DMS153 (cell line): ENCODE data around the gene KRTAP8-1.

Source experiments
- DNase-seq: peaks from one replicate; lab custom pipeline; 2025; lab: John Stamatoyannopoulos, UW

KRTAP8-1 gene, protein sequence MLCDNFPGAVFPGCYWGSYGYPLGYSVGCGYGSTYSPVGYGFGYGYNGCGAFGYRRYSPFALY

DNA sequence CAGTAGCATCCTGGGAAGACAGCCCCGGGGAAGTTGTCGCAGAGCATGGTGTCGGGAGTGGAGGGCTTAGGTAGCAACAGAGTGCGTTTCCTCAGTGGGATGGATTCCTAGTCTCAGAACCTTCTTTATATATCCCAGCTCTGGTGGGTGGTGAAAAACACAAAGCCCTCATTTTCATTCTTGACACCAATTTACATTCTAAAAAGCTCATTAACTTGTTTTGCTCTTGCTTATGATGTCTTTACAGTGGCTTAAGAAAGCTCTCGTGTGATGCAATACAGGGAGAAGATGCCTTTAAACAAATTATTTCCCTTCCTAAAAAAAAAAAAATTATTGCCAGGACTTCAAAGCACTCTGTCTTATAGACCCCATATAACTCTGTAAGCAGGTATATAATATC is at the start of gene KRTAP8-1:
TSS of gene KRTAP8-1 (minus strand) at position 101 of the 400 bp plus-strand sequence. CDS start at position 47, 54 bp downstream.
- no peak for DNase-seq

GRCh38 chr21:30847627-30848500 is 34.8 kb upstream of the KRTAP8-1 start:
- no peak for DNase-seq

GRCh38 chr21:30842990-30843389 is 29.9 kb upstream of the KRTAP8-1 start:
- no peak for DNase-seq

DNA sequence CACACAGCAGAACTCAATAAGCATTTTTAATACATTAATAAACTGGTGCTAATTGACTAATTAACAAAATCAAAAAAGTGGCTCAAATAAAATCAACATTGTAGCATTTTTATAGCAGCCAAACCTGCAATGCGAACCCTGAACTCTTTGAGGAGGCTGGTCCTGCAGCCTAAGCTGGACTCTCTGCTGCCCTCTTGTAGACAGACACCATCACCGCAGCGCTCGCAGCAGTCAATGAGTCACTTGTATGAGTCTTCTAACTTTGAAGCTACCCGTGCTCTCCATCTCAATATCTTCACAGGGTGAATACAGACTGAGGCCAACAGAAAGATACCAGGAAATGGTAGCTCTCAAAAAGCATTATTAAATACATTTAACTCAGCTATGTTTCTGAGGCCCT is 26.2 kb upstream of the KRTAP8-1 start:
- no peak for DNase-seq

GRCh38 chr21:30838536-30838935 is 25.5 kb upstream of the KRTAP8-1 start:
- DNase-seq = no peak

- DNase-seq = no peak
Observed at GRCh38 chr21:30831194-30831765, 18.2 kb upstream of the KRTAP8-1 start.

GRCh38 chr21:30829659-30830058 is 16.6 kb upstream of the KRTAP8-1 start, which contains the start of gene KRTAP7-1:
Gene KRTAP7-1, minus strand, starts transcription at chr21:30829759. Its CDS starts 61 bp downstream, at chr21:30829698.
- no peak for DNase-seq

DNA sequence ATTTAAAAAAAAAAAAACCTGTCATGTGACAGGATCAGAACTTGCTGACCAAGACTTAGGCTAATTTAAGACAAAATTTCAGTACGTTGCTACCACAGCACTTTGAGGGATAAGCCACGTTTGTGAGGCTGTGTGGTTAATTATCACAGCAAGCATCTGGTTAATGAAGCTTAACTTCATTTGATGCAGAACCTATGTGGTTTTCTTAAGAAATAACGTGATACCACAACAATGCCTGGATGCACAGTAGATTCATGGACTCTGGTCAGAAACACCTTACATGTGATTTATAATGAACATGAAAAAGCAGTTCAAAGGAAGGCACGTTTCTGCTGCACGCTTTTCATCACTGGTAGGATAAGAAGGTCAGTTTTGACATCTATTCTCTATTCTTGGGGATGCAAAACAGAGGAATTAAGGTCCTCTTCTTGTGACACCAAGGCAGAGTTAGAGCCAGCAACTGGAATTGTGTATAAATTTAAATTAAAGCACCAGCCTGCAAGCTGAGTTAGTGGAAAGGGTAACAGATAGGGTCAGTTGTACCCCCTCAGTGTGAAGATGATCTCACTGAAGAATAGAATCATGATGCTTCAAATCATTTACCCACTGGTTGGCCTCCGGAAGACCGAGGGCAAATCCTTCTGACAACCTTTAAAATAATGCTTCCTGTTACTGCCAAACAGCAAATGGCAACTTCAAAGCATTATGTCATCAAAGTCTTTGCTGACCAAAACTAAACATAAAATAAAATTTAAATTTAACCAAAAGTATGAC is 6.0 kb upstream of the KRTAP8-1 start:
- no peak for DNase-seq

DNA sequence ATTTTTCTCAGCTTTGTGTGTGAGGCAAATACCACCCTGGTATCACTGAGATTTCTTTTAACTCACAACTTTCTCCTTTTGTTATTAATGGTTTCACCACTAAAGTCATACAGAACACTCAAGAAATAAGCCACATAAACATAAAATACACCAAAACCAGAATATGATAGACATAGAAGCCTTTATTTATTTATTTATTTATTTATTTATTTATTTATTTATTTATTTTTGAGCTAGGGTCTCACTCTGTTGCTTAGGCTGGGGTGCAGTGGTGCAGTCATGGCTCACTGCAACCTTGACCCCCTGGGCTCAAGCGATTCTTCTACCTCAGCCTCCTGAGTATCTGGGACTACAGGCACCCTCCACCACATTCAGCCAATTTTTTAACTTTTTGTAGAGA is 12.5 kb downstream of the KRTAP8-1 start:
- DNase-seq = no peak

DNA sequence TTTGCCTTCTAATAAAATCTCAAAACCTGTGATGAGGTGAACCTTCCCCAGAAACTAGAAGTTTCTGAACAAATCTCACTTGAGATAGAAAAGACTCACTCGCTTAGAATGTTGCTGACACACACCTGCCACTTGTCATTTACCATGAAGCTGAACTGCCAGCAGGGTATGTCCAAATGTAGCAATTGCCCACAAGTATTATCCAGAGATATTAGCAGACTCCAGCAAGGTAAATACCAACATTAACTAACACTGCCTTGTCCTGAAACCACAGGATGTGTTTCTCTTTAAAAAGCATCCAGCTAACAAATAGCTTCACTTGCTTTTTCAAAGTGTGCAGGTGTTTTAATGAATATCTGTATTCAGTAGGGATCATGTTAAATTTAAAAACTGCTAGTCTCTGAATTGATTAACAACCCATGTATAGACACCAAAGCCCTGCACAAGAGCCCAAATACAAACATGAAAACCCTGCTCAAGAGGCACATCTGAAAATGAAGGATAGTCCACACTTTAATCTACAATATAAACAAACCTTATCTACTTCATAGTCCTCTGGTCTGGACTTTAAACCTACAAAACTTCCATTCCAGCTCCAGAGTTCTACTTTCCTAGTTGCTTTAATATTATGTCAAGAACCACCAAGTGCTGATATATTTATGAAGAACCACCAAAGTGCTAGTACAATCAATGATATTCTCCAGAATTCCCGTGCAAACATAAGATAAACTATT is 19.3 kb downstream of the KRTAP8-1 start:
- DNase-seq = no peak

DNA sequence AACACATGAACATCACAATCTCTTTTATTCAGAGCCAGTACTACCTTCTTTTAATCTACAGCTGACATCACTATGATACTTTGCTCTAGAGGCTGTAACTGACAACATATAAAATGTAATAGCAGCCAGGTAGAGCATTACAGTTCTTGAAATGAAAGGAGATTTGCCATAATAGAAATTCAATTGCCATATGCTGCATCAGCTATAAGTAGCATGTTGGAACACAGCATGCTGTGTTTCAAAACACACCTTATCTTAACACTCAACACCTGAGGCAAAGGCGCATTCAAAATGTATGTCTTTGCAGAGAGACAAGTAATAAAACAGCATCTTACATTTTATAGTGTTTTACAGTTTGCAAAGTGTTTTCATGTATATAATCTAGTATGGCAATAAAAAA is 33.8 kb downstream of the KRTAP8-1 start:
- no peak for DNase-seq

DNA sequence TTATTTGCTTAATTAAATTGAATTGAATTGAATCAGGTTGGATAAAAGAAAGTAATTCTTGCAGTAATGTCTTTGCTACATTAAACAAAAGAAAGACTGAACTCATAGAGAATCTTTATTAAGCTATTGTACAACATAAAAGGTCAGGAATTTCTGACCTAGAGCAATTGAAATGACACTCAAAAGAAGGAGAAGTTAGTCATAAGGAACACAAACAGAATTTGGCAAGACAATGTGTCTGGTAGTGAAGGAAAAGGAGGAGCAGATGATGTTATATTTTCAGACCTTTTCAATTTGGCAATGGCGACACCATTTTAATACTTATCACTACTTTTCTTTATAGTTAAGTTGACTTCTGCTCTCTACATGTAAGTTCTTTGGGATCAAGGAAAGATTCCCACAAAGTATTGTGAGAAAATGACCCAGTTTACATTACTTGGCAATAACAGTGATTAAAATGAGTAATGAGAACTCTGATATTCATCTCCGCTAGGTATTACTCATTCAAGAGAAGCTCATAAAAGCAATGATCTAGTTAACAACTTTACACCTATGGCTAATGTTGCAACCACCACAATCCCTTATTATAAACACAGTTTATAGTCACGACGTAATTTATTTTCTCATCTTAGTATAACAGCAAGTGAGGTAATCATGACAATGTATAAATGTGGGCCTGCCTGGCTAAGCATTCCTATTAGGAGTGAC is 43.2 kb downstream of the KRTAP8-1 start:
- DNase-seq = no peak
